Natural killer cell treated with Interleukin-12 subunit alpha and Interleukin-12 subunit beta and Interleukin-15 and Interleukin-18, amount 100 ng/mL, for 72 hours (primary cell): ENCODE data around the gene STRN4. TPM values are rescaled to one million over a fixed set of nuclear protein-coding genes. Genes with fewer than 3 reads are reported as not detected.
"Not testable (repeated sequence)": the region's sequence is repeated elsewhere in the genome, so short reads cannot be mapped to it uniquely, and the experiment has no call there.

ENCODE experiments used
- ATAC-seq, 2 donors: fragments of 150-1000 bp; cut with Tn5 transposase in 1 of 2; sonication (Bioruptor Pico), chemical (Tn5 transposase) in 1 of 2; 2 replicates each; pipeline ENCODE4 v1.10.0; 2021
- DNase-seq: peaks from one replicate; pipeline ENCODE4 v3.0.0; 2022; ENCODE audit warnings: low spot score
- H3K27ac Mint-ChIP-seq, 2 donors: 1 replicate in 1 of 2; 2 replicates in 1 of 2; pipeline ENCODE4 v1.8.0; 2022; ENCODE audit warnings: mixed read lengths in 2 of 2, mild to moderate bottlenecking in 1 of 2, moderate library complexity in 1 of 2
- H3K27me3 Mint-ChIP-seq, 2 donors: 1 replicate in 1 of 2; 2 replicates in 1 of 2; pipeline ENCODE4 v1.8.0; 2022; ENCODE audit warnings: mixed read lengths in 2 of 2
- H3K36me3 Mint-ChIP-seq: one replicate; pipeline ENCODE4 v1.8.0; 2022; ENCODE audit warnings: mixed read lengths
- H3K4me1 Mint-ChIP-seq, 2 donors: 1 replicate in 1 of 2; 2 replicates in 1 of 2; pipeline ENCODE4 v1.8.0; 2022; ENCODE audit warnings: low read depth in 2 of 2, mixed read lengths in 2 of 2, mild to moderate bottlenecking in 1 of 2
- H3K4me3 Mint-ChIP-seq: one replicate; pipeline ENCODE4 v1.8.0; 2022; ENCODE audit warnings: mixed read lengths
- H3K9me3 Mint-ChIP-seq: 2 replicates; pipeline ENCODE4 v1.8.0; 2022; ENCODE audit warnings: mixed read lengths
- total RNA-seq, 2 donors: library from RNA; stranded (reverse); gene quantifications; one replicate each; pipeline ENCODE4 v1.2.3, GENCODE V29; 2022

Gene STRN4
- total RNA-seq, 2 donors from 2014 or later = 88.9 to 121 TPM

DNA sequence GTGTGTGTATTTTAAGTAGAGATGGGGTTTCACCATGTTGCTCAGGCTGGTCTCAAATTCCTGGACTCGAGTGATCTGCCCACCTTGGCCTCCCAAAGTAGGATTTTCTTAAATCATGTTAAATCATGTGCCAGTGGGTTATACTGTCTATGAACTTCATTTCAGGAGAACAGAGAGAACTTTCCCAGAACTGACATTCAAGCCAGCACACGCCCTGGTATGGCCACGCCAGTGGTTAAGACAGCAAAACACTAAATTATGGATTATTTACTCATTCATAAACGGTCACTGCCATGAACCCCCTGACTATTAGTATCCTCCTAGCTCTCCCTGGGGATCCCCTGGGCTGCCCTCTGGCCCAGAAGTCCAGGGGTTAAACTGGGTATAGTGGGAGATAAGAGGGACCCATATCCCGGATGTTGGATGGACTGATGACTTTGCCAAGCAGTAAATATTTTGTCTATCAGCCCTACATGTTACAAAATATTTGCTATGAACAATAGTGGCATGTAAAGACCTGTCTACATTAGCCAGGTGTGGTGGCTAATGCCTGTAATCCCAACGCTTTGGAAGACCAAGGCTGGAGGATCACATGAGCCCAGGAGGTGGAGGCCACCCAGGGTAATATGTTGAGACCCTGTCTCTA, 16.1 kb upstream of the STRN4 start:
- ATAC-seq (no peak), DNase-seq (no peak)
- Mint-ChIP-seq H3K4me1 (peaks cover 6 to 7% of the 10 kb centered on the region in 2 donors), H3K9me3 (no peaks in the 10 kb centered on the region), H3K36me3 (no peaks in the 10 kb centered on the region), H3K4me3 (no peak overlapping the region), H3K27ac (no peak overlapping the region), H3K27me3 (no peaks in the 10 kb centered on the region)

GRCh38 chr19:46761418-46761831, 15.2 kb upstream of the STRN4 start:
- Mint-ChIP-seq H3K27me3 (no peaks in the 10 kb centered on the region), H3K4me3 (no peak overlapping the region), H3K4me1 (peaks cover under 1 to 8% of the 10 kb centered on the region in 2 donors), H3K27ac (no peak overlapping the region), H3K36me3 (no peaks in the 10 kb centered on the region), H3K9me3 (no peaks in the 10 kb centered on the region)
- ATAC-seq (no peak), DNase-seq (no peak)

- not testable (repeated sequence) for H3K27me3 Mint-ChIP-seq, H3K4me3 Mint-ChIP-seq, DNase-seq, H3K36me3 Mint-ChIP-seq, ATAC-seq, H3K27ac Mint-ChIP-seq, H3K9me3 Mint-ChIP-seq
- H3K4me1 Mint-ChIP-seq = peaks cover 0 to 10% of the 10 kb centered on the region in 2 donors
Measured at GRCh38 chr19:46760897-46761296, 14.6 kb upstream of the STRN4 start.

DNA sequence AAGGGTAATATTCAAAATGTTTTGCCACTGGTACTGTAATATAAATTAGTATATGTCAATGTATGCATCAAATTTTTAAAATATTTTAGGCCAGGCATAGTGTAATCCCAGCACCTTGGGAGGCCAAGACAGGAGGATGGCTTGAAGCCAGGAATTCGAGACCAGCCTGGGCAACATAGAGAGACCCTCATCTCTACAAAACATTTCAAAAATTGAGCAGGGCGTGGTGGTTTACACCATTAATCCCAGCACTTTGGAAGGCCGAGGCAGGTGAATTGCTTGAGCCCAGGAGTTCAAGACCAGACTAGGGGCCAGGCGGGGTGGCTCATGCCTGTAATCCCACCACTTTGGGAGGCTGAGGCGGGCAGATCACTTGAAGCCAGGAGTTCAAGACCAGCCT, 14.1 kb upstream of the STRN4 start:
- no peak for ATAC-seq
- Mint-ChIP-seq H3K27me3 (no peaks in the 10 kb centered on the region), H3K9me3 (no peaks in the 10 kb centered on the region), H3K4me1 (peaks cover 0 to 10% of the 10 kb centered on the region in 2 donors), H3K4me3 (no peak overlapping the region), H3K27ac (no peak overlapping the region), H3K36me3 (no peaks in the 10 kb centered on the region)
- DNase-seq = peak; percentile 8

DNA sequence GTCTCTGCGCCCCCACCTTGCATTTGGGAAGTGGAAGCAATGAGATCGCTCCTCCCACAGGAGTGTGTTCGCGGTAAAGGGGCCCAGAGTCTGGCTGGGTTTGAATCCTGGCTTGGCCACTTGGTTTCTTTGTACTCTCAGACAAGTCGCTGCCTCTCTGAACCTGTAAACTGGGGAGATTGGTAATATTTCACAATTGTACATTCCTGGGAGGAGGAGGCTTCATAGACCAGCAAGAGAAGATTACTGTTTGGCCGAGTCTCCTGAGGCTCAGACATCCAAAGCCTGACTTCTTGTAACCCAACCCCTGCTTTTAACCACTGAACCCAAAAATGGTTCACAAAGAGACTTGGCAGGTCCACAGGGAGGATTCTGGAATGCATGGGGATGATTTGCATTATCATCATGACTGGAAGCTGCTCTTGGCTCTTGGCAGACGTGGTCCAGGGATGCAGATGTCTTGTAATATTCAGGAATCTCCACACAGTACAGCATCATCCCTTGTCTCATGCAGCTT, 13.6 kb upstream of the STRN4 start:
- Mint-ChIP-seq H3K27ac (no peak overlapping the region), H3K4me3 (no peak overlapping the region), H3K36me3 (no peaks in the 10 kb centered on the region), H3K27me3 (no peaks in the 10 kb centered on the region), H3K4me1 (peaks cover 0 to 10% of the 10 kb centered on the region in 2 donors), H3K9me3 (no peaks in the 10 kb centered on the region)
- DNase-seq (peak; percentile 16), ATAC-seq (no peak)

- no peaks in the 10 kb centered on the region for H3K36me3 Mint-ChIP-seq
- no peak overlapping the region for H3K27ac Mint-ChIP-seq
- peaks cover 0 to 10% of the 10 kb centered on the region in 2 donors for H3K4me1 Mint-ChIP-seq
- peak; percentile 5 for DNase-seq
- no peaks in the 10 kb centered on the region for H3K9me3 Mint-ChIP-seq
- H3K27me3 Mint-ChIP-seq = no peaks in the 10 kb centered on the region
- no peak overlapping the region for H3K4me3 Mint-ChIP-seq
- ATAC-seq = no peak
Measured at GRCh38 chr19:46759206-46759605, 13.0 kb upstream of the STRN4 start.

GRCh38 chr19:46756544-46756888, 10.3 kb upstream of the STRN4 start:
- Mint-ChIP-seq H3K36me3 (no peaks in the 10 kb centered on the region), H3K27me3 (no peaks in the 10 kb centered on the region), H3K9me3 (no peaks in the 10 kb centered on the region), H3K27ac (peak overlapping the region in 1 of 2 donors; percentile 45), H3K4me1 (peaks cover 0 to 10% of the 10 kb centered on the region in 2 donors), H3K4me3 (no peak overlapping the region)
- ATAC-seq (peak in 1 of 2 donors; percentile 54), DNase-seq (peak; percentile 68)

- peak; percentile 62 for DNase-seq
Measured at GRCh38 chr19:46755853-46756543, 9.7 kb upstream of the STRN4 start.

GRCh38 chr19:46755077-46755852, 9.0 kb upstream of the STRN4 start:
- Mint-ChIP-seq H3K4me1 (peaks cover 0 to 10% of the 10 kb centered on the region in 2 donors), H3K36me3 (no peaks in the 10 kb centered on the region), H3K27ac (no peak overlapping the region), H3K4me3 (peak overlapping the region; percentile 25), H3K9me3 (no peaks in the 10 kb centered on the region), H3K27me3 (no peaks in the 10 kb centered on the region)
- no peak for DNase-seq
- ATAC-seq = no peak

More at GRCh38 chr19:46755853-46756543, 9.7 kb upstream of the STRN4 start:
- no peaks in the 10 kb centered on the region for H3K36me3 Mint-ChIP-seq
- H3K27me3 Mint-ChIP-seq = no peaks in the 10 kb centered on the region
- peaks cover 0 to 10% of the 10 kb centered on the region in 2 donors for H3K4me1 Mint-ChIP-seq
- H3K4me3 Mint-ChIP-seq = no peak overlapping the region
- H3K9me3 Mint-ChIP-seq = no peaks in the 10 kb centered on the region
- no peak overlapping the region for H3K27ac Mint-ChIP-seq
- ATAC-seq = no peak

DNA sequence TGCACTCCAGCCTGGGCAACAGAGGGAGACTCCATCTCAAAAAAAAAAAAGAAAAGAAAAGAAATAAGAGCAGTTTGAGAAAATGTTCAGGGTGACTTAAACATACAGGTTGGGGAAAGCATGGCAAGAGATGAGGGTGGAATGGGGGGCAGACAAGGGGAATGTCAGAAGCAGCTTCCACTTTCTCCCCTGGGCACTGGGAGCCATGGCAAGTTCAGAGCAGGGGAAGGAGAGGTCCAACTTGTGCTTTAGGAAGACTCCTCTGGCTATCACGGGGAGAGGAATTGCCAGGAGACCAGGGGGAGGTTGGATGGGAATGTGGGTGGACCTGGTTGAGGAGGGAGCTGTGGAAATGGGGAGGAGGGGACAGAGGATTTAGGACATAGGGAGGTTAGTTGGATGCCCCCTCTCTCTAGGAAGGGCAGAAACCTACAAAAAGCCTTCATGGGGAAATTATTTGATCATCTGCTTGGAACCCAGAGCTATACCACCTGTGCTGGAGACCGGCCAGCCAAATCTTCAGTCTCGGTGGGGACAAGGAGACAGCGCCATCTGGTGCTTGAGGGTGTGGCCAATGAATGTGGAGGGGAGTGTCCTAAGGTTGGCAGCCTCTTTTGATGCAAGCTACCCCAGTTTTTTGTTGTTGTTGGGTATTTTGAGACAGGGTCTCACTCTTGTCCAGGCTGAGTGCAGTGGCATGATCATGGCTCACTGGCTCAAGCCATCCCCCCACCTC, 7.3 kb upstream of the STRN4 start:
- H3K9me3 Mint-ChIP-seq = no peaks in the 10 kb centered on the region
- no peaks in the 10 kb centered on the region for H3K36me3 Mint-ChIP-seq
- peaks cover 3 to 12% of the 10 kb centered on the region in 2 donors for H3K4me1 Mint-ChIP-seq
- no peak overlapping the region for H3K27ac Mint-ChIP-seq
- H3K4me3 Mint-ChIP-seq = no peak overlapping the region
- DNase-seq = peak; percentile 61
- no peaks in the 10 kb centered on the region for H3K27me3 Mint-ChIP-seq
- ATAC-seq = peak; percentile 70 to 76

- Mint-ChIP-seq H3K36me3 (no peaks in the 10 kb centered on the region), H3K4me3 (peak overlapping the region; percentile 22), H3K9me3 (no peaks in the 10 kb centered on the region), H3K27ac (peak overlapping the region; percentile 60 to 62), H3K4me1 (peaks cover 24 to 27% of the 10 kb centered on the region in 2 donors), H3K27me3 (no peaks in the 10 kb centered on the region)
- ATAC-seq (no peak), DNase-seq (peak; percentile 75)
Measured at GRCh38 chr19:46748325-46749109, 2.3 kb upstream of the STRN4 start.

DNA sequence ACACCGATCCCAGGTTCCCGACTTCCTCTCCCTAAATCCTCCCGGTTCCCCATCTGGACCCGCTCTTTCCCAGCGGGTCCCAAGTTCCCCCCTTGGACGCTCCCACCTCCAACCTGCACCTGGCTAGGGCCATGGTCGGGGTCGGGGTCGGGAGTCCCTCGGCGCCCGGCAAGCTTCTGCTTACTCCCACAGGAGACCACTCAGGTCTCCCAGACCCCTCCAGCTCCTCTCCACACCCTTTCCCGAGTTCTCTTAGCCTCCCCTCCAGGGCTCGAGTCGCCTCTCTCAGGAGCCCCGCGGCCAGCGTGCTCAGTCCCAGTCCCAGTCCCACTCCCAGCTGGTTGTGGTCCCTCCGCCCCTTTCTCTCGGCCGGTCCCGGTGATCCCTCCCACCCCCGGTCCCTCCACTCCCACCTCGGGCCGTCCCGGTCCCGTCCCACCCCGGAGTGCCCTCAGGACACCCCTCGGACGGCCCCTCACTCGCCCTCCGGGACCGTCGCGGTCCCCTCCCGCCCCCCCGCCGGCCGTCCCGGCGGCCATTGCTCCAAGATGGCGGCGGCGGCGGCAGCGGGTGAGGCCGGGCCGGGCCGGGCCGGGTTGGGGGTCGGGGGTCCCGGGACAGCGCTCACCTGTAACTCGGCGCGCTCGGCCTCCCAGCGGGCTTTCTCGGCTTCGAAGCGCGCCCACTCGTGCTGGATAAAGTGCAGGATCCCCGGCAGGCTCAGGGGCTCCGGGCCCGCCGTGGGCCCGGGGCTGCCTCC, 549 bp downstream of the STRN4 start, which contains the start of gene FKRP:
FKRP (plus strand) TSS at position 537 of the 760 bp plus-strand sequence. CDS start 9,394 bp downstream, outside the sequence.
- peak; percentile 57 for DNase-seq
- peak; percentile 75 to 83 for ATAC-seq
- Mint-ChIP-seq H3K4me3 (peak within 1 kb of the TSS; percentile 84), H3K4me1 (peaks cover 44 to 47% of the 10 kb centered on the region in 2 donors), H3K9me3 (no peaks in the 10 kb centered on the region), H3K27me3 (no peaks in the 10 kb centered on the region), H3K36me3 (no peaks in the 10 kb centered on the region), H3K27ac (peak within 1 kb of the TSS; percentile 79 to 94)
